ENCODE data around the gene COL21A1.

DNA sequence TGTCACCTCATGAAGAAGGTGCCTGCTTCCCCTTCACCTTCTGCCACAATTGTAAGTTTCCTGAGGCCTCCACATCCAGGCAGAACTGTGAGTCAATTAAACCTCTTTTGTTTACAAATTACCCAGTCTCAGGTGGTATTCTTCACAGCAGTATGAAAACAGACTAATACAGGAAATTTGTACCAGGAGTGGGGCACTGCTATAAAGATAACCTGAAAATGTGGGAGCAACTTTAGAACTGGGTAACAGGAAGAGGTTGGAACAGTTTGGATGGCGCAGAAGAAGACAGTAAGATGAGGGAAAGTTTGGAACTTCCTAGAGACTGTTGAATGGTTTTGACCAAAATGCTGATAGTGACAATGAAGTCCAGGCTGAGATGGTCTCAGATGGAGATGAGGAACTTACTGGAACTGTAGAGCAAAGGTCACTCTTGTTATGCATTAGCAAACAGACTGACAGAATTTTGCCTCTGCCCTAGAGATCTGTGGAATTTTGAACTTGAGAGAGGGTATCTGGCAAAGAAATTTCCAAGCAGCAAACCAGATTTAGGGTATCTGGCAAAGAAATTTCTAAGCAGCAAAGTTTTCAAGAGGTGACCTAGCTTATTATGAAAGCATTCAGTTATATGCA, 23.5 kb upstream of the COL21A1 start:
- TF ChIP-seq ZNF561 (tag by site-specific recombination; IDR thresholded peaks at IDR 0.05; ENCODE audit: borderline replicate concordance) = no peak
- no peak for TF ChIP-seq ZNF146 (tag by site-specific recombination; IDR thresholded peaks at IDR 0.05)
- TF ChIP-seq ZSCAN16 (tag by site-specific recombination; IDR thresholded peaks at IDR 0.05) = no peak
- no peak for TF ChIP-seq CTCF (tag by site-specific recombination; IDR thresholded peaks at IDR 0.05)
- TF ChIP-seq OSR2 (tag by site-specific recombination; IDR thresholded peaks at IDR 0.05) = no peak
- TF ChIP-seq BCL11B (tag by site-specific recombination; IDR thresholded peaks at IDR 0.05; ENCODE audit: low read depth) = no peak
- no peak for TF ChIP-seq GLI2 (tag by site-specific recombination; IDR thresholded peaks at IDR 0.05; ENCODE audit: borderline replicate concordance, low read depth)
- no peak for TF ChIP-seq ZNF530 (tag by site-specific recombination; IDR thresholded peaks at IDR 0.05; ENCODE audit: low read depth)
- no peak for TF ChIP-seq GLI4 (tag by site-specific recombination; IDR thresholded peaks at IDR 0.05)
- TF ChIP-seq ZNF785 (tag by site-specific recombination; IDR thresholded peaks at IDR 0.05) = no peak
- TF ChIP-seq, protein P1, sequence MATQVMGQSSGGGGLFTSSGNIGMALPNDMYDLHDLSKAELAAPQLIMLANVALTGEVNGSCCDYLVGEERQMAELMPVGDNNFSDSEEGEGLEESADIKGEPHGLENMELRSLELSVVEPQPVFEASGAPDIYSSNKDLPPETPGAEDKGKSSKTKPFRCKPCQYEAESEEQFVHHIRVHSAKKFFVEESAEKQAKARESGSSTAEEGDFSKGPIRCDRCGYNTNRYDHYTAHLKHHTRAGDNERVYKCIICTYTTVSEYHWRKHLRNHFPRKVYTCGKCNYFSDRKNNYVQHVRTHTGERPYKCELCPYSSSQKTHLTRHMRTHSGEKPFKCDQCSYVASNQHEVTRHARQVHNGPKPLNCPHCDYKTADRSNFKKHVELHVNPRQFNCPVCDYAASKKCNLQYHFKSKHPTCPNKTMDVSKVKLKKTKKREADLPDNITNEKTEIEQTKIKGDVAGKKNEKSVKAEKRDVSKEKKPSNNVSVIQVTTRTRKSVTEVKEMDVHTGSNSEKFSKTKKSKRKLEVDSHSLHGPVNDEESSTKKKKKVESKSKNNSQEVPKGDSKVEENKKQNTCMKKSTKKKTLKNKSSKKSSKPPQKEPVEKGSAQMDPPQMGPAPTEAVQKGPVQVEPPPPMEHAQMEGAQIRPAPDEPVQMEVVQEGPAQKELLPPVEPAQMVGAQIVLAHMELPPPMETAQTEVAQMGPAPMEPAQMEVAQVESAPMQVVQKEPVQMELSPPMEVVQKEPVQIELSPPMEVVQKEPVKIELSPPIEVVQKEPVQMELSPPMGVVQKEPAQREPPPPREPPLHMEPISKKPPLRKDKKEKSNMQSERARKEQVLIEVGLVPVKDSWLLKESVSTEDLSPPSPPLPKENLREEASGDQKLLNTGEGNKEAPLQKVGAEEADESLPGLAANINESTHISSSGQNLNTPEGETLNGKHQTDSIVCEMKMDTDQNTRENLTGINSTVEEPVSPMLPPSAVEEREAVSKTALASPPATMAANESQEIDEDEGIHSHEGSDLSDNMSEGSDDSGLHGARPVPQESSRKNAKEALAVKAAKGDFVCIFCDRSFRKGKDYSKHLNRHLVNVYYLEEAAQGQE (tag by site-specific recombination; IDR thresholded peaks at IDR 0.05) = no peak
- no peak for TF ChIP-seq ATF2 (tag by site-specific recombination; IDR thresholded peaks at IDR 0.05; ENCODE audit: low read depth)

Measured in HEK293 (cell line).